CD4-positive, alpha-beta T cell treated with Interleukin-12 subunit alpha and Interleukin-12 subunit beta, for 1 hour (primary cell): Measurements from ENCODE around the gene LRRC55.

Experiments
- DNase-seq: peaks from one replicate; pipeline ENCODE4 v3.0.0-alpha.2; 2020

LRRC55 gene

DNA sequence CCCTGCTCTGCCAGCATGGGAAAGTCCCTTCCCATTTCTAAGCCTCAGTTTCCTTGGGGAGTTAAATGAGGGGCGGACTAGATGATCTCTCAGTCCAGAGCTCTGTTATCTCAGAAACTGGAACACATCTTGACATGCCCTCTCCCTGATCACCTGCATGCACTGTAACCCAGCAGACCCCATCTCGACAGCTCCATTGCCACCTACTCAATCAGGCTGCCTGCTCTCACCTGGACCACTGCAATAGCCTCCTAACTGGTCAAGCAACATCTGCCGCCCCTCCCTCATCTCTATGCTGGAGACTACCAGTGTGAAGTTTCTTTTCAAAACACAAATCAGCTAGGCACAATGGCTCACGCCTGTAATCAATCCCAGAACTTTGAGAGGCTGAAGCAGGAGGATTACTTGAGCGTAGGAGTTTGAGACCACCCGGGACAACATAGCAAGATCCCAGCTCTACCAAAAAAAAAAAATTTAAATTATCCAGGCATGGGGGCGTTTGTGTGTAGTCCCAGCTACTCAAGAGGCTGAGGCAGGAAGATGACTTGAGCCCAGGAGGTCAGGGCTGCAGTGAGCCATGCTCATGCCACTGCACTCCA lies 22.2 kb downstream of the LRRC55 start:
- no peak for DNase-seq

DNA sequence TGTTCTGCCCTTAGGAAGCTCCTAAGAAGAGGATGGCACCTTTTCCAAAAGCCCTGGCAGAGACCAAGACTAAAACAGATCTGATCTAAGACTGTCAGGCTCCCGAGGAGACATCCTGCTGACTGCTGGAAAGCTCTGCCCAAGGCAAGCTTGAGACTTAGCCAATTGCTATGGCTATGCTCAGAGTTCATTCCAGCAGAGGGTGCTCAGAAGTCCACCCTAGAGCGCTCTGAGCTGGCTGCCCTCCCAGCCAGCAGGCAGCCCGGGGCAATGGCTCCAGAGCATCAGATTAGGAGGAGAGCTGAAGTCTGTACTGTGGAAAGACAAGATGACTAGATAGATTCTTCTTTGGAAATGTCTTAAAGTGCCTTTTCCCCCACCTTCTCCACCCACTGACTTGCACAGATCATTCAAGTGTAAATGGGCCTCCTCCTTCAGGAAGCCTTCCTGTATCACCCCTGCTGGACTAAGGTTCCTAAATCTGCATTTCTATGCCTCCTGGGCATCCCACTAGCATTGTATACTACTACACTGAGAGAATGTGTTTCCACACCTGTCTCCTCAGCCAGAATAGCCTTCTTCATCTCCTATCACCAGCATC lies 23.4 kb downstream of the LRRC55 start:
- no peak for DNase-seq

DNA sequence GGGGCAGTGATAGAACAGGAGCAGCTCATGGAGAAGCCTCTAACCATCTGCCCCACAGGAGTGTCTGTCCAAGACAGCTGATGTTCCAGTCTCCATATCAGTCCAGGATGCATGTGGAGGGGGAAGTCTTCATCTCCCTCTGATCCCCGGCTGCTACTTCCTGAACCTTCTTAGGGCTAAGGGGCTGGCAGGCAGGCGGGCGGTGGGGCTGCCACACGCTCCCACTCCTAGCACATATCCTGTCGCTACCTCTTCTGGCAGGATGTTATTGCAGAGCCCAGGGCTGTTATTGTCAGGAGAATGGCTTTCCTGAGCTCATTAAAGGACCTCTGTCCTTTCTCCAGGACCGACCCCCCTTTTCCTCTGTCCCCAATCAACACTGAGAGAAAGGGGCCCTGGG lies 25.4 kb downstream of the LRRC55 start:
- DNase-seq, result no peak

DNA sequence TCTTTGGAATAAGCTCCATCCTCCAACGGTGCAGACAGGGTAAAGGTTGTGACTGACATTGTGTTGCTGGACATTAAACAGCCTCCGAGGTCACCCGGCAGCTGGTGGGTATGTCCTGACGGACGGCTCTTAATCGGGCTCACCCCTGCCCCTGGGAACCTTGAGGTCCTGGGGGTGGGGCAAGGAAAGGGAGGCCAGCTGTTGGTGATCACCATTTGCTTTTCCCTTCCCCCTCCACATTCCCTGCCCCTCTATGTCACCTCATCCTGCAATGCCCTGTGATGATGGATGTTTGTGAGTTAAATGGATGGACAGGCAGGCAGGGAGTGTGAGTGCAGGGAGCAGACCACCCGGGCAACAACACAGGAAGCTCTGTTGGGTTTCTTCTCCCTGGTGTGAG lies 29.0 kb downstream of the LRRC55 start:
- no peak for DNase-seq

DNA sequence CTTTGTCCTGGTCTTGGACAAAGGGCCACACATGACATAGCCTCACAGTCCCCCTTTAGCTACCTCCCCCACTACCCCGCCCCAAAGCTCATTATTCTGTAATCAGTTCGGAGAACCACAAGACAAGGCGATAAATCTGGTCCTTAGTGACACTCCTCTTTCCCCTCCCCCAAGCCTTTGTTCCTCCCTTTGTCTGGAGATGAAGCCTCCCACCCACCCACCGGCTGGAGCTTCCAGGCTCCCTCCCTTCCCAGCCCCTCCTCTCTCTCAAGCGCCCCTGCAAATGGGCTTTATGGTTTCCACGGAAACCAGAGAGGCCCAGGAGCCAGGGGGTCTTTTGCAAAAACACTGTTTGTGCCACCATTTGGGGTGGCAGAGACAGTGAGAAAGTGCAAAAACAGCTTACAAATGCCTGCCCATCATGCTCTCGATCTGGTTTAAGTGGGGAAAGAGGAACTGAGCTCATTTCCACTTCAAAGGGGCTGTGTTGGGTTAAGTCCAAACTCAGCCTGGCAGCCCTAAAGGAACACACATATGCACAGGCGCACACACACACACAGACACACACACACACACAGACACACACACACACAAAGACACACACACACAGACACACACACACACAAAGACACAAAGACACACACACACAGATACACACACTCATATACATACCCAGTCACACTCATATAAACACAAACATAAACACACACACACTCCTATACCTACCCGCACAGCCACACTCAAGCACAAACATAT lies 31.8 kb downstream of the LRRC55 start:
- no peak for DNase-seq

DNA sequence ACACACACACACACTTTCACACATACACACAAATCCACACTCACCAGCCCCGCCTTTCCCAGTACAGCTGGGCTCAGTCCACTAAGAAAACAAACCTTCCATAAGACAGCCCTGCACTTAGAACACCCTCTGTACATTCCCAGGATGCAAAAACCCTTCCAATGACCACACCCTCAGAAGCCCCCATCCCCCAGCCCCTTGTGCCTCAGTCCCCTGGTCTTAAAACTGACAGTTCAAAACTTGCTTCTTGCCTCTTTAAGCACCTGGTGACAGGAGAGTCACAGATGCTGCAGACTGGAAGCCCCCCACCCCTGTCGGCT lies 32.3 kb downstream of the LRRC55 start:
- no peak for DNase-seq

DNA sequence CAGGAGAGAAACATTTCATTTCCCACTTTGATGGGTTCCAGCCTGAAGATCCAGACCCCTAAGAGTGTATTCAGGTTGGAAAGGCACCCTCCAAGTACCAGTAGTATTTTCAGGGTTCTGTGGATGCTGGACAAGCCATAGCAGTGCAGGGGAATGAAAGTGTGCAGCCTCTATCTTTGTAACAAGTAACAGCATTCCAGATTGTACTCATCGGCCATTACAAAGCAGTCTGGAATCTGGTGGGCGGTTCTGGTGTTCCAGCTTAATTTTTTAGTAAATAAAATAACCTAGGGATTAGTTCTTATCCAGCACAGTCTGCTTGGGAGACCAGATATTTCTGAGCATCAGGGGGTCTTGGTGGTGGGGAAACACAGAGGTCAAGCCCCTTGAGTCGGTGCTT lies 32.7 kb downstream of the LRRC55 start:
- DNase-seq, result no peak

DNA sequence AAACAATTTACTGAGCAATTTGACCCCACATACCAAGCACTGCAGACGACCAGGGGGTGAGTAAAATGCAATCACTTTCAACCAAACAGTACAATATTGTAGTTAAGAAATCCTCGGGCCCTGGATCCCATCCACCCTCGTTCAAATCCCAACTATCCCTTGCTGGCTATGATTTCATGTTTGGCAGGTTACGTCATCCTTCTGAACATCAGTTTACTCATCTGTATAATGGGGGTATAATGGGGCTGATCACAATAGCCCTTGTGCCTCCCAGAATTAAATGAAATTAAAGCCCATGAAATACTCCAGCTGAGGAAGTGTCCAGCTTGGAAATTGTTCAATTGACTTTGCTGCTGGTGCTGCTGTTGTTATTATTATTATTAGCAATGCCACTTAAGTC lies 34.7 kb downstream of the LRRC55 start:
- no peak for DNase-seq

DNA sequence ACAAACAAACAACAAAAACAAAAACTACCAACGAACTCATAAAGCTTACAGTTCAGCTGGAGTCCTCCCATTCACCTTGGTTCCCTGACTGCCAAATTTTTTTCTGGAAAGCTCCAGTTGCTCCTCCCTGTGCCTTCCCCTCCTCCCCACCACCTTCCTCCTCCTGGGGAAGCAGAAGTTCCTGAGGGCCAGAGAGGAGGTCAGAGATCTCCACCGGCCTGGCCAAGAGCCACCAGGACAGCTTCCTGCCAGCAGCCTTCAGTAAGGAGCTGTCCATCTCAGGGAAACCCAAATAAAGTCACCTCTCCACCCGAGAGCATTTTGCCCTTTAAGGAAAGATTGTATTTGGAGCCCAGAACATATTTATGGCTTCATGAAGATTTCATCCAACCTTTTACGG lies 35.3 kb downstream of the LRRC55 start:
- no peak for DNase-seq

DNA sequence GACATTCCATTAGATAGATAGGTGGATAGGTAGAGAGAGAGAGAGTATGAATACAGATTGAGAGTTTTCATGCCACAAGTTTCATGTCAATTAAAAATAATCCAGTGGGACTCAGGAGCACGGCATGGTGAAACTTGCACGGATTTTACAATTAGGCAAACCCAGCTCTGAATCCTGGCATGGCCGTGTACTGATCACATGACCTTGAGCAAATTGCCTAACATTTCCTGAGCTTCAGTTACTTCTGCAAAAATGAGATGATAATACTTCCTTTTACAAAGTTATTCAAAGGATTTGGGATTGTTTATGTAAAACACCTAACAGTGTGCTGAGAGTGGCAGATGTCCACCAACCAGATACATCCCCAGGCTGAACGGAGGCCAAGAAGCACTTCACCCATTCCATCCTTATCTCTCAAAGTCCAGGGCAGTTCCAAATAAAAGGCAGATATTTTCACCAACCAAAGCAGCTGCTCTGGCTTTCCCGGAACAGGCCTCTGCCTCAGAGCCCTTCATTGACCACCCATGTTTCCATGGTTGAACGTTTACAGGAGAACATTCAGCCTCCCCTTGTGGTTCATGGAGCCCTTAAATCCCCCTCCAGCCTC lies 37.4 kb downstream of the LRRC55 start:
- DNase-seq, result no peak

DNA sequence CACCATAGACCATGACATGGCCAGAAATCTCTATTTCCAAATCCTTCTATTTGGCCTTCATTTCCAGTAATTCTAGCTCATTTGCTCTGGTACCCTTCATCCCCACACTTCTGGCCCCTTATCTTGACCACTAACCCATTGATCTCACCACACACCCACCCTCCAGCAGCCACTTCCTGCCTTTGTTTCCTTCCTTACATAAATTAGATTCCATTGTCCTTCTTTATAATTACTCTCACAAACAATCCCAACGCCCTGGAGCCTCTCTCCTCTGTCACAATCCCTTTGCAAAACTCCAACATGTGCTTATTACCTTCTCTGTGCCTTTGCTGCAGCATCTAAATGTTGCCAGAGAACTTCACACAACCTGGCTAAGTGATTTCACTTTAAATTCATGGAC lies 40.5 kb downstream of the LRRC55 start:
- DNase-seq, result no peak

DNA sequence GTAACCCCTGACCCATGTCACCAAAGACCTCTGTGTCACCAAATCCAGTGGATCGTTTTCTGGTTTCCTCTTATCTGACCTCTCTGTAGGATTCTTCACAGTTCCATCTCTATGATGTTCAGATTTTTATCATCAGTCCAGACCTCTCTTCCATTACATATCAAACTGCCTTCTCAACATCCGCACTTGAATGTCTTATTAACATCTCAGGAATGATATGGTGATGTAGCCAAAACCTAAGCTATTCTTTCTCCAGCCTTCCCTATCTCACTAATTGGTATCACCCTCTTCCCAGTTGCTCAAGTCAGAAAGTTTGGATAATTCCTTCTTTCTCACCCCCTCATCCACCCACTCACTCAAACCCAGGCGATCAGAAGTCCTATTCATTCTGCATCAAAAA lies 41.8 kb downstream of the LRRC55 start:
- no peak for DNase-seq

DNA sequence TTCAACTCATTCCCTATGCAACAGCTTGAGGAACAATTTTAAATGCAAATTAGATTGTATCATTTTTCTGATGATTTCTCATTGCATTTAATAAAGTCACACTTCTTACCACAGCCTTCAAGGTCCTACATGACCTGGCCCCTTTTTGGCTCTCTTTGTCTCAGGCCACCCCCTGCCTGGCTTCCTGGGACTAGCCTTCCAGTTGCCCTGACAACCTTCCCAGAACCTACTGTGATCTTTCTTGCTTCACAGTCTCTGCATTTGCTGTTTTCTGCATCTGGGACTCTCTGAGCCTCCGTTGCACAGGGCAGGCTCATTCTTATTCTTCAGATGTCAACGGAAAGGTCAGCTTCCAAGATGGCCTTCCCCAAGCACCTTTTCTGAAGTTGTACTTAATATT lies 42.4 kb downstream of the LRRC55 start:
- no peak for DNase-seq

DNA sequence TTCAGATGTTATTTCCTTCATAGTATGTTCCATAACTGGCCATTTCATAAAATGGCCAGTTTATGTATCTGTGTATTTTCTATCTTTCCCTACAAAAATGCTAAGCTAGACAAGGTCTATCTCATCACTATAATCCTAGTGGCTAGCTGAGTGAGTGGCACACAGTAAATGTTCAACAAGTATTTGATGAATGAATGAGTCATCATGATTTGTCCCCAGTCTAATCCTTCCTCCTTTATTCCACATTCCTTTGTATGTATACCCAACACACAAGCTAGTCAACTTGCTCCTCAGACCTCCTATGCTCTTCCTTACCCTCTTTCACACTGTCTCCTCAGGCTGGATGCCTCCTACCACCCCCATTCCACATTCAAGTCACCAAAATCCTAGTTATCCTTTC lies 42.8 kb downstream of the LRRC55 start:
- no peak for DNase-seq

DNA sequence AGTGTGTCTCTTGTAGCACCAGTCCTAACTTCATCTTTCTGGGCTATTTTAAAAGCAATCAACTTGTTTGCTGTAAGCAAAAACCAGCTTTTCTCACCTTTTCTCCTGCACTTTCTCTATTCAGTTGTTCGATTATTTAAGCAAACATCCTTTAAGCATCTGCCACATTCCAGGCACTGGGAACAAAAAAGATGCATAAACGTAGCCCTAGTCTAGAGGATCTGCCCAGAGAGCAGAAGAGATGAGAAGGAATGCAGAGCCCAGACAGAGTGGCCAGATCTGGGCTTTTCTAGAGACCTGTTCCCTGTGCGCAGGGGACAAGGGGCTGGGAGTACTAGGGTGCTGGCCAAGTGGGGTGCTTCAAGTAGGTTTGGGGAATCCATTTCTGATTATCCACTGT lies 46.8 kb downstream of the LRRC55 start:
- no peak for DNase-seq

DNA sequence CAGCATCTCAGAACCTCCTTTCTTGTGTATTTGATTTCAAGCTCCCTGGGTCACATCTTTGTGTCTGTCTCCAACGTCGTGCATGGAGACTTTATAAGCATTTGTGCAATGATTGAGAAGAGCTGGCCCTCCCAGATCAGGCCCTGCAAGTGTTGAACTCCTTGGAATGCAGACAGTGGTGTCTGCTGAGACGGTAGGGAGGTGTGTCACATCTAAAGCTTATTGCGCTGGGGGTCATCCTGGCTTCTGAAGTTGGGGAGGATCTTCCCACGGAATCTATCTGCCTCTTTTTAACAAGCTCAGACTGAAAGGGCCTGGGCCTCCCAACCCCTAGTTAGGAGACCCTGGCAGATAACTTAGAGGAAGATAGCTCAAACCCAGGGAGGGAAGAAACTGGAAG lies 48.6 kb downstream of the LRRC55 start:
- DNase-seq, result no peak

DNA sequence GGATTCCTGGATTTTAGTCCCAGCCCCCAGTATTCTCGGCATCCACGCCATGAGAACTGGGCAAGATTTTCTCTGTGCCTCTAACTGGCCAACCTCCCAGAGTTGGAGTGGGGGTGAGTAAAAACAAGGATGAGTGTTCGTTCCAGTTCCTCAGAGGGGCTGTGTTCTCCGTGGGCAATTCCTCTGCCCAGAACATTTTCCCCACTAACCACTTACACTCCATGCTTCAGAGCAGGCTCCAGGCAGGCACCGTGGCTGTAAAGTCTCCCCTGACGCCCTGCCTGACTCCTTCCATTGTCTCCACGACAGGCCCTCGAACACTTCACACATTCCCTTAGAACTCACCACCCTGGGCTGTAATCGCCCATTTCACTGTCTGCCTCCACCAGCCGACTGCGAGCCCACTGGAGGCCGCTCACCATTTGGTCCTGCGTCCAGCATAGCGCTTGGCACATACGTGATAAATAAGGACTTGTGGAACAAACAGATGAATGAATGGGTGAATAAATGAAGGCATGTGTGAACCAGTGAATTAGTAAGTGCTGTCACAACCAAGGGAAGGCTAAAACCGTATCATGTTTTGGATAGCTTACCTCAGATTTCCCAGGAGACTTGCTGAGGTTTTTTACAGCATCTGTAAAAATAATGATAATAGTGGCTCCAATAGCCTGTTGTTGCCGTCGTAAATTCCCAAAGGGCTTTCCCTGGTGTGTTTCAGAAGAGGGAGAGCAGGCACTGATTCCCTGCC lies 49.2 kb downstream of the LRRC55 start:
- no peak for DNase-seq

DNA sequence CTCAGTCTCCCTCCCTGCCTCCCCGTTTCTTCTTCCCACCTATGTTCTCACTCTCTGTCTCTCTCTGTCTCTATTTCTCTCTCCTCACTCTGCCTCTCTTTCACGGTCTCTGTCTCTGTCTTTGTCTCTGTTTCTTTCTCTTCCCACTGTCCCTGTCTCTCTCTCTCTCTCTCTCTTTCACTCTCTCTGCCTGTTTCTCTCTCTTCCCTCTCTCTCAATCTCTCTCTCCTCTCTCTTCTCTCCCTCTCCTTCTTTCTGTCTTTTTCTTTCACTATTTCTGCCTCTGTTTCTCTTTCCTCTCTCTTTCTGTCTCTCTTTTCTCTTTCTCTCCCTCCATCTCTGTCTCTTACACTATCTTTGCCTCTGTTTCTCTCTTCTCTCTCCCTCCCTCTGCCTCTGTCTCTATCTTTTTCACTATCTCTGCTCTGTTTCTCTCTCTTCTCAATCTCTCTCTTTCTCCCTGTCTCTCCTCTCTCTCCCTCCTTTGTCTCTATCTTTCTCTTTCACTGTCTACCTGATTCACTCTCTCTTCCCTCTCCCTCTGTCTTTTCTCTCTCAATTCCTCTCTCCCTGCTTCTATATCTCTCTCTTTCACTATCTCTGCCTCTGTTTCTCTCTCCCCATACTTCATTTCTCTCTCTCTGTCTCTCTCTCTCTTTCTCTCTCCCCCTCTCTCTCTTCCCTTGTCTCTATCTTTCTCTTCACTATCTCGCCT lies 49.9 kb downstream of the LRRC55 start:
- no peak for DNase-seq

DNA sequence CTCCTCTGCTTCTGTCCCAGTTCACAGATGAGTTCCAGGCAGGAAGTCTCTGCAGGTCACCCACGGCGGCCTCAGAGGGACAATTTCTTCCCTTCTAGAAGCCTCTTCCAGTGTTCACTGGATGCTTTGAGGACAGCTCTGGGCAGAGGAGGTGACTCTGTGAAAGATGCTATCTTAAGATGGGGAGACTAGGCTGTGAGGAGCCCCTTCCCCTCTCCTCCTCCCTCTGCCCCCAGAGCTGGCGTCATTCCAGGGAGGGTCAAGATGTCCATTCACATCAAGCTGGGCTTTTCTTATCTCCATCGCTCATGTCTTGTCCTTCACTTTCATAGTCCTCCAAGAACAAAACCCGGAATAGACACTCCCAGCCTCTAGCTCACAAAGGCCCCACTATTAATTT lies 51.9 kb downstream of the LRRC55 start:
- no peak for DNase-seq

DNA sequence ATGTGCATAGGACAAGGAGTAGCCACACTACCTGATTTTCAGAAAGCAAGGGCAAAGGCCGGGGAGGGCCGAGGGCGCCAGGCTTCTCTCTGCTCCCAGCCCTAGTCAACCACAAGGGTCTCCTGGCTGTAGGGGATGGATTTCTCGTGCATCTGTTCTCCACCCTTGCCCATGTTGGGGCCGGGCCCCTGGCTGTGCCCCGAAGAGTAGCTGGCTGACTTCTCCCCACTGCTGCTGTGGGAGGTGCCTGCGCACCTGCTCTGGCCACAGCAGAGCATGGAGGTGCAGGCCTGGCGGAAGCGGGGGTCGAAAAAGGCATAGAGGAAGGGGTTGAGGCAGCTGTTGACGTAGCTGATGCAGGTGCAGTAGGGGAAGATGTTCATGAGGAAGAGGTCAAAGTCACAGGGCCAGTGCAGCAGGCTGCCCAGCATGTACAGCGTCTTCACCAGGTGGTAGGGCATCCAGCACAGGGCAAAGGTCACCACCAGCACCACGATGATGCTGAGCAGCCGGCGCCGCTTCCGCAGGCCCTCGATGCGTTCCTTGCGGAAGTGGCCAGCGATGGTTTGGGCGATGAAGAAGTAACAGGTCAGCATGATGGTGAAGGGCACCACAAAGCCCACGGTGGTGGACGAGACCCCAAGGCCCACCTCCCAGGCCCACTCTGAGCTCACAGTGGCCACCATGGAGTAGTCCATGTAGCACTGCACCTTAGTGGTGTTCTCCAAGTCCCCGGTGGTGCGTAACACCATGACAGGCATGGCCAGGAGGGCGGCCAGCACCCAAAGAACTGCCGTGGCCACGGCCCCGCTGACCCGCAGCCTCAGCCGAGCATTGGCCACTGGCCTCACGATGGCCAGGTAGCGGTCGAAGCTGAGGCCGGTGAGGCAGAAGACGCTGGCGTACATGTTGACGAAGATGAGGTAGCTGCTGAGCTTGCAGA lies 54.3 kb downstream of the LRRC55 start:
- DNase-seq, result no peak

DNA sequence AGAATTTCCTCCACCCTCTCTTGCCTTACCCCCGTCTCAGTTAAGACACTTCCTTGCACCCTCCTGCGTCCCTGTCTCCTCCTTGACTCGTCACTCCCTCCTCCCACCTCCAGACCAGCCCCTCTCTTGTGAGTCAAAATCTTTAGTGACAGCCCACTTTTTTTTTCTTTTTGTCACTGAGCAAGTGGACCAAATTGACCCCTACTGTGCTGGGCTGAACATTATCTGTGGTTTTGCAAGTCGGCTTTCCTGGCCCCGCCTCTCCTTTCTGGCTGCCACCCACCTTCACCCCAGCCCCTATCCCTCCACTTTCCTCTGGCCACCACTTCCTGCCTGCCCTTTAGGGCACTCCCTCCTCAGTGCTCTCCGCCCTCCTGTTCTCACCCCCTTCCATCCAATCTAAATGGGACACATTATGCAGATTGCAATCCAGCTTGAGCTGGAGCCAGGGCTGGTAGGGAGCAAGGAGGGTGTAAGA lies 55.5 kb downstream of the LRRC55 start, which contains the start of gene APLNR:
TSS of gene APLNR (minus strand) at position 47 of the 478 bp plus-strand sequence. CDS start 246 bp downstream, outside the sequence.
- no peak for DNase-seq
